HCT116 (cell line): ENCODE results near the gene TRIM50.

ENCODE experiments used
- CEBPB ChIP-seq: IDR thresholded peaks from 2 replicates; pipeline ENCODE4 v1.6.1; 2012; ENCODE audit warnings: low read depth
- EZH2phosphoT487 ChIP-seq: fragments of 200-600 bp; IDR thresholded peaks from 2 replicates; pipeline ENCODE4 v1.6.1; 2018; ENCODE audit warnings: antibody characterized with exemption, borderline replicate concordance
- MAX ChIP-seq: IDR thresholded peaks from 2 replicates; pipeline ENCODE4 v1.6.1; 2012
- POLR2AphosphoS5 ChIP-seq: IDR thresholded peaks from 2 replicates; pipeline ENCODE4 v1.6.1; 2011; ENCODE audit warnings: mild to moderate bottlenecking, low read depth, low read length, moderate library complexity
- RAD21 ChIP-seq: IDR thresholded peaks from 2 replicates; pipeline ENCODE4 v1.6.1; 2012; ENCODE audit warnings: low read depth, mild to moderate bottlenecking

- no peak for TF ChIP-seq POLR2AphosphoS5
- no peak for TF ChIP-seq RAD21
- no peak for TF ChIP-seq CEBPB
- TF ChIP-seq EZH2phosphoT487: no peak
- no peak for TF ChIP-seq MAX
Measured at GRCh38 chr7:73366127-73366526, 38.2 kb upstream of the TRIM50 start.
